ENCODE results near the gene CCL13. TPM values are rescaled to one million over a fixed set of nuclear protein-coding genes. Genes with fewer than 3 reads are reported as not detected.
"Not testable (repeated sequence)": the region's sequence is repeated elsewhere in the genome, so short reads cannot be mapped to it uniquely, and the experiment has no call there.

CCL13 gene
- total RNA-seq = not detected in 2 replicates

GRCh38 chr17:34356194-34356593, at the start of gene CCL13:
TSS of gene CCL13 (plus strand) at chr17:34356480. CDS start at chr17:34356527, 47 bp downstream.
- no peak for DNase-seq (ENCODE audit: low read depth)

GRCh38 chr17:34307110-34307509, 49.2 kb upstream of the CCL13 start:
- no peak for DNase-seq (ENCODE audit: low read depth)

DNA sequence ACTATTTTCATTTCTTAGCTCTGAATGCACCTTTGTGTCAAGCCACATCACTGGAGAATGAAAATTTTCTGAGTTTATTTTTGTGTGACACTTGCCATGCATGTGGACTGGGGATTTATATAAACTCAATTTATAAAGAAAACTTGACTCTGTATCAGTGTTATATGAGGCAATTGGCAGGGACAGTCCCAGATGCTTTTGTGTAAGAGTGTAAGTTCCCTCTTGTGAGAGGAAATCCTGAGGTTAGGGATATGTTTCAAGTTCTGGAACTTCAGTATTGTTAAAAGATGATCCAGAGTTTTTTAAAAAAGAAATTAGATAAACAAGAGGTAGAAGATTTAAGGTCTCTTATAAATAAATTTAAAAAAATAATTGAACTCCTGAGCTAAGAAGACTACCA, 47.9 kb upstream of the CCL13 start:
- no peak for DNase-seq (ENCODE audit: low read depth)

GRCh38 chr17:34311291-34311690, 45.0 kb upstream of the CCL13 start:
- DNase-seq (ENCODE audit: low read depth) = no peak

GRCh38 chr17:34312080-34312479, 44.2 kb upstream of the CCL13 start:
- no peak for DNase-seq (ENCODE audit: low read depth)

- no peak for DNase-seq (ENCODE audit: low read depth)
Measured at GRCh38 chr17:34313164-34313563, 43.1 kb upstream of the CCL13 start.

DNA sequence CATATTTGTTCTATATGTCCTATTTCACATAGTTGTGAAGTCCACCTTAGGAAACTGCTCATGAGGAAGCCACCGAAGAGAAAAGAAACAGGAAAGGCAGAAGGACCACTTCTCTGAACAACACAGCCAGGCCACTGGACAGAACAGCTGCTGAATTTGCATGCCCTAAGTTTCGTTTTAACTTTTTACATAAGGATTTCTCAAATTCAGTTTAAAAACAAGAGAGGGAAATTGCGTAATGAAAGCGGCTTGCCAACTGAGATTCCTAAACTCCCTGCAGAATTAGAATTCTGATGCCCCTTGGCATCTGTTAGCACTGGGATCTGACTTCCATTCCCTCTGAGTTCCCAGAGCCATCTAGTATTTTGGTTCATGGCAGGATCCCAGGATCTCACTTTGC, 42.0 kb upstream of the CCL13 start:
- DNase-seq (ENCODE audit: low read depth) = no peak

DNA sequence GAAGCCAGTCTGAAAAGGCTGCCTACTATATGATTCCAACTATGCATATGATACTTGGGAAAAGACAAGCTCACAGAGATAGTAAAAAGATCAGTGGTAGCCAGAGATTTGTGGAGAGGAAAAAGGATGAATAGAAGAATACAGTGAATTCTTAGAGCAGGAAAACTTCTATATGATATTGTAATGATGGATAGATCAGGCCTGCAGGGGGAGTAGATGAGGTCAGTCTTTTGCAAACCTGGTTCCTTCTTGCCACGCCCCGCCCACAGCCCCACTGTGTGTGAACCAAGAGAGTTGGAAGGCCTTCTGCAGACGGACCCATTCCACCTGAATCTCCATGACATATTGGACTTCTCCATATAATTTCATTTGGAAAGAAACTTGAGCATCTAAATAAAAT, 37.8 kb upstream of the CCL13 start:
- DNase-seq (ENCODE audit: low read depth) = no peak

- no peak for DNase-seq (ENCODE audit: low read depth)
Measured at GRCh38 chr17:34319039-34319483, 37.2 kb upstream of the CCL13 start, which contains the start of gene CCL8. TSS of gene CCL8 (plus strand) at chr17:34319435. CDS start at chr17:34319502, 67 bp downstream.

DNA sequence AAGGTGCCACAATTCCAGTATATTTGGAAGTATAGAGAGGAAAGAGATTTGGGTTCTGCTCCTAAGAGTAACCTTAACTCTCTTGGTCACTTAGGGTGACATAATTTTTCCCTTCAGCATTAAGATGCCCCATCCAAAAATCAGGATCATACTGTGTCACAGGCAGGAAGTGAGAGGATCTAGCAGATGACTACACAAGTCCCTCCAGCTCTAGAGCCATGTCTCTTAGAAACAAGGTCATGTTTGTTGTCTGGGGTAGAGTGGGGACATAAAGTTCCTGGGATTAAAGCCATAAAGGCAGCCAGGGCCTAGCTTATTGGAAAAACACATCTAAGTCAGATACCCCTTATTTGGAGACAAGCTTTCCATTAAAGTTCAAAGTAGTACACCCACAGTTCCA, 34.3 kb upstream of the CCL13 start:
- DNase-seq (ENCODE audit: low read depth) = no peak

- DNase-seq (ENCODE audit: low read depth) = not testable (repeated sequence)
Measured at GRCh38 chr17:34327580-34327979, 28.7 kb upstream of the CCL13 start.

DNA sequence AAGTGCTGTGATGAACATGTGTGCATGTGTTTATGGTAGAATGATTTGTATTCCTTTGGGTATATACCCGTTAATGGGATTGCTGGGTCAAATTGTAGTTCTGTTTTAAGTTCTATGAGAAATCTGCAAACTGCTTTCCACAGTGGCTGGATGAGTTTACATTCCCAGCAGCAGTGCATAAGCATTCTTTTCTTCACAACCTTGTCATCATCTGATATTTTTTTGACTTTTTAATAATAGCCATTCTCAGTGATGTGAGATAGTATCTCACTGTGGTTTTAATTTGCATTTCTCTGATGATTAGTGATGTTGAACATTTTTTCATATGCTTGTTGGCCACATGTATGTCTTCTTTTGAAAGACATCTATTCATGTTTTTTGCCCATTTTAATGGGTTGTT, 18.6 kb upstream of the CCL13 start:
- no peak for DNase-seq (ENCODE audit: low read depth)

- DNase-seq (ENCODE audit: low read depth) = no peak
Measured at GRCh38 chr17:34339138-34339770, 17.0 kb upstream of the CCL13 start.

DNA sequence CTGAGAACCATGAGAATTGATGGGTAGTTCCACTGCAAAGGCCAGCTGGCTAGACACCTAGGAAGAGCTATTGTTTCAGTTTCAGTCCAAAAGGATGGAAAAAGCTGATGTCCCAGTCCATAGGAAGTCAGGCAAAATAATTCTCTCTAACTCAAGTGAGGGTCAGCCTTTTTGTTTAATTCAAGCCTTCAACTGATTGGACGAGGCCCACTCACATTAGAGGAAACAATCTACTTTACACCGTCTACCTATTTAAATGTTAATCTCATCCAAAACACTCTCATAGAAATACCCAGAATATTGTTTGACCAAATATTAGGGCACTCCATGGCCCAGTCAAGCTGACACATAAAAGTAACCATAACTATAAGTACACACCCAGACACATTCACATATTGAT, 14.4 kb upstream of the CCL13 start:
- no peak for DNase-seq (ENCODE audit: low read depth)

DNA sequence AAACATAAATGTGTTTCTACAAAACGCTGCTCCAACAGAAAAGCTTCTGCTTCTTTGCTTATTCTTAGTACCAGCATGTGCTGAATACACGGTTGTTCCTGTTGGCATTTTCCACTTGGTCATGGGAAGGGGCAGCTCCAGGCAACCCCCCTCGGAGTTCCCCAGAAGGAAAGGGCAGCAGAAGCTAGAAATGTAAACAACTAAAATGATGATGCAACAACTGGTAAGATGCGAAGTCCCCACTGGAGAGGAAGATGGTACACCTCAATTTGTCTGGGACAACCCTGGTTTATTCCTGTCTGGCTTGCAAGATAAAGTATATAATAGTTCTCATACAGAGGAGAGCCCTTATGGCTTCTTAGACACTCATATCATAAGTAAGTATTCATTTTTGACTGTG, 9.2 kb upstream of the CCL13 start:
- DNase-seq (ENCODE audit: low read depth) = no peak

GRCh38 chr17:34349751-34350150, 6.5 kb upstream of the CCL13 start:
- no peak for DNase-seq (ENCODE audit: low read depth)

DNA sequence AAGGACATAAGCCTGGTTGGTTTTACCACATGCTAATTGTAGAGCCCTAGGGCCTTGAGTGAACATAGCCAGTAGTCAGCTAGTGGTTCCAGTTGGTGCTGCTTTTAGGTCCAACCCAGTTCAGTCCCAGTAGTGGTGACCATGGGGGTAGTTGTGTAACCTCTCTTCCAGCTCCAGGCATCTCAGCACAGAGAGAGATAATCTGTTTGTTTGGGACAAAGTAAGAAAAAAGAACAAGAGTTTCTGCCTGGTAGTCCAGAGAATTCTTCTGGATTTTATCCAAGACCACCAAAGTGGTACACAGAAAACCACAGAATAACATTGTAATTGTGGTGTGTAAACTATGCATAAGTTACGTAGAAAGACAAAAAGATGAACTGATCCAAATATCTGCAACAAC, 5.2 kb upstream of the CCL13 start:
- no peak for DNase-seq (ENCODE audit: low read depth)

- no peak for DNase-seq (ENCODE audit: low read depth)
Measured at GRCh38 chr17:34352191-34352590, 4.1 kb upstream of the CCL13 start.

DNA sequence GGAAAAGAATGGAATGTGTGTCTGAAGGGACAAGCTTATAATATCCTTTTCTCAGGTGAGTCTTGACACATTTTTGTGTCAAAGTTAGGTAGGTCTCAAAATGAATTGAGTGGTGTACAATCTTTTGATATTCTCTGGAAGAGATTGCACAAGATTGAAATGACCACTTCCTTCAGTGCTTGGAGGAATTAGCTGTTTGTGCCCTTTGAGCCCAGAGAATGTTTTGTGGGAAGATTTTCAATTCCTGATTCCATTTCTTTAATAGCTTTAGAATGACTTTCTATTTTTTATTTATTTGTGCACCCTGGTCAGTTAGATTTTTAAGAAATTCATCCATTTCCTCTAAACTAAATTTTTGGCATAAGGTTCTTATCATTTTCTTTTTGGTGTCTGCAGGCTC, 1.6 kb upstream of the CCL13 start:
- no peak for DNase-seq (ENCODE audit: low read depth)

DNA sequence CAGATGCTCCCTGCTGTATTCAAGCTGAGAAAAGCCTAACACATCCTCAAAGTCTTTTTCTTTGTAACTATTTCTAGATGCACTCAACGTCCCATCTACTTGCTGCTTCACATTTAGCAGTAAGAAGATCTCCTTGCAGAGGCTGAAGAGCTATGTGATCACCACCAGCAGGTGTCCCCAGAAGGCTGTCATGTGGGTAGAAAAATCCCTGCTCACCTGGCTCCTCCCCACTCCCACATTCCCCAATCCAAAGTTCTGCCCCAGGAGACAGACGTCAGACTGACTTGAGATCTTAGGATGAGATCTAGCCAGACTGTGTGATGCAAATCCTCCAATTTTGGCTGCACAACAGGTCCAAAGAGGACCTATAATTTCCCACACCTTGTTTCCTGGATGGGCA, 1.1 kb downstream of the CCL13 start:
- no peak for DNase-seq (ENCODE audit: low read depth)

DNA sequence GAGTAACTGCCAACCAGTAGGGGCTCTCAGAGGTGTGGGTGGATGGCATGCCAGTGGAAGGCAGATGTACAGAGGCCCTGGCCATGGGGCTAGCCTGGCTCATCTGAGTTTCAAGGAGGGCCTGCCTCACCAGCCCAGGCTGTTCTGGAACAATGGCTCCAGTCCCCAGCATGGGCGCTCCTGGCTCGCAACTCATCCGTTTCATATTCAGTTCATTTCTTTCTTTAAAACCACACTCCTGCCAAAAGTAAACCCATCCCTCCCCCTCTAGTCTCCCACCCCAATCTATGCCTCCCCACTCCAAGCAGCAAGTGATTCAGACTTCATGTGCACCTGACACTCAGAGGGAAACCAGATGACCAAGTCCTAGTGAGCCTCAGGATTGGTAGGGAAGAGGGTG, 2.4 kb downstream of the CCL13 start:
- DNase-seq (ENCODE audit: low read depth) = no peak

DNA sequence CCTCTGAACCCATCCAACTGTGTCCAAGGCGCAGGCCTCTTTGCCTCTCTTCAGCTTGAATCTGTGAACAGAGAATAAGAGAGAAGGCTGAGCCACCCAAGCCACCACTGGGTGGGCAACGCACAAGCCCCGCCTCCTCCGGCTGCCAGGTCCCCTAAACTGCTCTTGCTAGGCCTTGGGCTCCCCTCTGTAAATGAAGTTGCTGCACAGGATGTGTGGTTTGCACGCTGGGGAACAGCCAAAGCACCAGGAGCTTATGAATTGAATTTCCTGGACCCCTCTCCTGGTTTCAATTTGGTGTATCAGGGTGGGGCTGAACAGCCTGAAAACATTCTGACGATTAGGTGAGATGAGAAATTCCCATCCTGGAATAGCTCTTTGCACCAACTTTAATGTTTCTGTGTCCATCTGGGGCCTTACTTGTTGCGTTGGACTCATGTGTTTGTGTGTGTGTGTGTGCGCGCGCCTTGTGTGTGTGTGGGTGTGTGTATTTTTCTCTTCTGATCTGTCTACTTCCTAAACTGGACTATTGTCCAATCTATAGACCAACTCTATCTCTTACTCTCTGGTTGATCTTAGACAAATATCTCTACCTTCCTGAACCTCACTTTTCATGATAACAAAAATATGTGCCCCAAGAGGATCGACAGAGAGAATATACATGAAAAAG, 4.5 kb downstream of the CCL13 start:
- DNase-seq (ENCODE audit: low read depth) = no peak

DNA sequence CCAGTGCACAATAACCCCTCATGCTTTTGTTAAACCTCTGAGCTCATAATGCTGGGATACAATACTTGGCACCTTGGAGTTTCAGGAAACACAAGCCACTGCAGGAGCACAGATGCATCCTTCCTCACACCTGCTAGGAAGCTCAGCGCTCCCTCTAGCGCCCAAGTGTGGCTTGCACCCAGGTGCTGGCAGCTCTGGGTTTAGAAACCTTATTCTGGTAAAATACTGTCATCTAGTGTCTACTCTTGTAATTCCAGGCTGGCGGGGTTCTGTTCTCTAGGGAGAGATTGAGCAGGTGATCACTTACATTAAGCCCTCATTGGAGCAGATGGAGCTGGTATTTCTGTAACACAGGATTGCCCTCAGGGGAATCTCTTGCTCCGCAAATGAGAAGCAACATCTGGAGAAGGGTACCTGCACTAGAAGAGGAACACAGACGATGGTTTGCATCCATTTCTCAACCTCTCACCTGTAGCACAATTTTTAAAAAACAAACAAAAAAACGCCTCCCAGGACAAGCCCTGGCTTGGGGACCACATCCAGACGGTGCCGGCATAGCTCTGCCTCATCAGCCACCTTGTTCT, 5.3 kb downstream of the CCL13 start:
- DNase-seq (ENCODE audit: low read depth) = peak; percentile 82
